ENCODE data around the gene RAB6A. TPM values are rescaled to one million over a fixed set of nuclear protein-coding genes. Genes with fewer than 3 reads are reported as not detected.

RAB6A gene
- total RNA-seq, 1 experiment from 2014 or later, result 121 TPM

- TF ChIP-seq FOSL1 (IDR thresholded peaks at IDR 0.05; ENCODE audit: low read depth), result no peak
- TF ChIP-seq ZNF274 (IDR thresholded peaks at IDR 0.05; ENCODE audit: low read depth, low read length), result no peak
- no peak for TF ChIP-seq CEBPB (IDR thresholded peaks at IDR 0.05; ENCODE audit: low read depth)
- no peak for TF ChIP-seq SP1 (IDR thresholded peaks at IDR 0.05; ENCODE audit: low read depth)
- TF ChIP-seq REST (IDR thresholded peaks at IDR 0.05; ENCODE audit: low read depth), result no peak
- no peak for TF ChIP-seq SIN3A (IDR thresholded peaks at IDR 0.05; ENCODE audit: low read depth)
- no peak for TF ChIP-seq ATF3 (IDR thresholded peaks at IDR 0.05)
Observed at GRCh38 chr11:73746701-73747100, 14.2 kb downstream of the RAB6A start (continued).

- RAD21 ChIA-PET (ENCODE audit: low non-redundant PET in 1 of 2, low total read pairs in 2 of 2, uncharacterized antibody in 2 of 2, unreplicated experiment in 2 of 2), result no interaction called here
- POLR2A ChIA-PET, result no interaction called here
- no peak for TF ChIP-seq CTCF (IDR thresholded peaks at IDR 0.05 in 2 of 3, conservative IDR thresholded peaks at IDR 0.05 in 1 of 3; ENCODE audit: borderline replicate concordance in 1 of 3, insufficient read depth in 1 of 3, low read depth in 2 of 3, low read length in 2 of 3)
- no peak for TF ChIP-seq REST (IDR thresholded peaks at IDR 0.05; ENCODE audit: low read depth)
- TF ChIP-seq ZFX (IDR thresholded peaks at IDR 0.05), result no peak
- TF ChIP-seq ZBTB33 (IDR thresholded peaks at IDR 0.05; ENCODE audit: extremely low read depth, insufficient replicate concordance, low read length), result no peak
- no peak for TF ChIP-seq FOSL1 (IDR thresholded peaks at IDR 0.05; ENCODE audit: low read depth)
- no peak for TF ChIP-seq ELF1 (IDR thresholded peaks at IDR 0.05; ENCODE audit: borderline replicate concordance, low read depth)
- TF ChIP-seq ZNF274 (IDR thresholded peaks at IDR 0.05; ENCODE audit: low read depth, low read length), result no peak
- no peak for TF ChIP-seq SIN3A (IDR thresholded peaks at IDR 0.05; ENCODE audit: low read depth)
- TF ChIP-seq ATF3 (IDR thresholded peaks at IDR 0.05), result no peak
Observed at GRCh38 chr11:73743045-73743444, 17.8 kb downstream of the RAB6A start.

More at GRCh38 chr11:73743045-73743444, 17.8 kb downstream of the RAB6A start:
- ATAC-seq (no peak), DNase-seq (ENCODE audit: low read depth, low spot score) (no peak)
- Histone ChIP-seq H3K9me3 (ENCODE audit: control insufficient read depth in 1 of 2, insufficient read depth in 1 of 2, low read depth in 1 of 2, low read length in 2 of 2) (no peaks in the 10 kb centered on the region), H3K79me2 (ENCODE audit: insufficient read depth, low read length) (peaks cover 88% of the 10 kb centered on the region), H3K4me2 (ENCODE audit: low read length) (no peak overlapping the region), H3K27ac (ENCODE audit: low read depth, low read length) (no peak overlapping the region), H3K9ac (ENCODE audit: low read length) (no peak overlapping the region), H3K9me2 (ENCODE audit: insufficient read depth) (no peaks in the 10 kb centered on the region), H2AFZ (ENCODE audit: low read depth, low read length, poor library complexity, severe bottlenecking) (no peak overlapping the region), H4K20me1 (ENCODE audit: insufficient read depth) (no peaks in the 10 kb centered on the region; the same call in 1 of the 2 replicates), H3K4me1 (ENCODE audit: control insufficient read depth in 1 of 2, insufficient read depth in 2 of 2, low read length in 2 of 2) (peaks cover 0 to 4% of the 10 kb centered on the region in 2 experiments; a peak in 2 of 4 replicates), H3K36me3 (ENCODE audit: control insufficient read depth in 1 of 2, insufficient read depth in 2 of 2, low read length in 2 of 2) (no peaks in the 10 kb centered on the region), H3K4me3 (replicated peaks in 1 of 2; ENCODE audit: low read depth in 1 of 2, low read length in 2 of 2) (no peak overlapping the region), H3K27me3 (ENCODE audit: insufficient read depth, low read length) (no peaks in the 10 kb centered on the region)
- BruUV-seq (replicated peaks), result no TSS peak
- intact Hi-C loops (cut with micrococcal nuclease), result no loop called here
- CTCF ChIA-PET, result no interaction called here
